Stimulated activated CD4-positive, alpha-beta T cell treated with anti-CD3 and anti-CD28 coated beads, Interleukin-15, amount 100 ng/mL, for 24 hours (primary cell): Measurements from ENCODE around the gene FRYL.
"Not testable (repeated sequence)": the region's sequence is repeated elsewhere in the genome, so short reads cannot be mapped to it uniquely, and the experiment has no call there.

Experiments used
- DNase-seq: peaks from one replicate; pipeline ENCODE4 v3.0.0-alpha.2; 2020

Gene FRYL

DNA sequence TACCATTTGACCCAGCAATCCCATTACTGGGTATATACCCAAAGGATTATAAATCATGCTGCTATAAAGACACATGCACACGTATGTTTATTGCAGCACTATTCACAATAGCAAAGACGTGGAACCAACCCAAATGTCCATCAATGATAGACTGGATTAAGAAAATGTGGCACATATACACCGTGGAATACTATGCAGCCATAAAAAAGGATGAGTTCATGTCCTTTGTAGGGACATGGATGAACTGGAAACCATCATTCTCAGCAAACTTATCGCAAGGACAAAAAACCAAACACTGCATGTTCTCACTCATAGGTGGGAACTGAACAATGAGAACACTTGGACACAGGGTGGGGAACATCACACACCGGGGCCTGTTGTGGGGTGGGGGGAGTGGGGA, 34.9 kb downstream of the FRYL start:
- DNase-seq, result not testable (repeated sequence)

GRCh38 chr4:48742412-48742811, 37.7 kb downstream of the FRYL start:
- DNase-seq, result no peak

GRCh38 chr4:48739560-48740019, 40.5 kb downstream of the FRYL start:
- DNase-seq, result no peak

DNA sequence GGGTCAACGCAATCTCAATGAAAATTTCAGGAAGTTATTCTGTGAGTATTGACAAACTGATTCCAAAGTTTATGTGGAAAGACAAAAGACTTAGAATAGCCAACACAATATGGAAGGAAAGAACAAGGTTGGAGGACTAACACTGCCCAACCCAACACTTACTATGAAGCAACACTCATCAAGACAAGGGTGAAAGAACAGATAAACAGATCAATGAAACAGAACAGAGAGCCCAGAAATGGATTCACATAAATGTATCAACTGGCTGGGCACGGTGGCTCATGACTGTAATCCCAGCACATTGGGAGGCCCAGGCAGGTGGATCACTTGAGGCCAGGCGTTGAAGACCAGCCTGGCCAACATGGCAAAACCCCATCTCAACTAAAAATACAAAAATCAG, 41.2 kb downstream of the FRYL start:
- no peak for DNase-seq

DNA sequence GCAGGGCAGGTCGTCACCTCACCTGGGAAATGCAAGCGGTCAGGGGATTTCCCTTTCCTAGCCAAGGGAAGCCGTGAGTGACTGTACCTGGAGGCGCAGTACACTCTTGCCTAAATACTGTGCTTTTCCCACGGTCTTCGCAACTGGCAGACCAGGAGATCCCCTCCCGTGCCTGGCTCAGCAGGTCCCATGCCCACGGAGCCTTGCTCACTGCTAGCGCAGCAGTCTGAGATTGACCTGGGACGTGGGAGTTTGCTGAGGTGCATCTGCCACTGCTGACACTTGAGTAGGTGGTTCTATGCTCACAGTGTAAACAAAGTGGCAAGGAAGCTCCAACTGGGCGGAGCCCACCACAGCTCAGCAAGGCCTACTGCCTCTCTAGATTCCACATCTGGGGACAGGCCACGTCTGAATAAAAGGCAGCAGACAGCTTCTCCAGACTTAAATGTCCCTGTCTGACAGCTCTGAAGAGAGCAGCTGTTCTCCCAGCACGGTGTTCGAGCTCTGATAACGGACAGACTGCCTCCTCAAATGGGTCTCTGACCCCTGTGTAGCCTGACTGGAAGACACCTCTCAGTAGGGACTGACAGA, 51.1 kb downstream of the FRYL start:
- peak; percentile 56 for DNase-seq

DNA sequence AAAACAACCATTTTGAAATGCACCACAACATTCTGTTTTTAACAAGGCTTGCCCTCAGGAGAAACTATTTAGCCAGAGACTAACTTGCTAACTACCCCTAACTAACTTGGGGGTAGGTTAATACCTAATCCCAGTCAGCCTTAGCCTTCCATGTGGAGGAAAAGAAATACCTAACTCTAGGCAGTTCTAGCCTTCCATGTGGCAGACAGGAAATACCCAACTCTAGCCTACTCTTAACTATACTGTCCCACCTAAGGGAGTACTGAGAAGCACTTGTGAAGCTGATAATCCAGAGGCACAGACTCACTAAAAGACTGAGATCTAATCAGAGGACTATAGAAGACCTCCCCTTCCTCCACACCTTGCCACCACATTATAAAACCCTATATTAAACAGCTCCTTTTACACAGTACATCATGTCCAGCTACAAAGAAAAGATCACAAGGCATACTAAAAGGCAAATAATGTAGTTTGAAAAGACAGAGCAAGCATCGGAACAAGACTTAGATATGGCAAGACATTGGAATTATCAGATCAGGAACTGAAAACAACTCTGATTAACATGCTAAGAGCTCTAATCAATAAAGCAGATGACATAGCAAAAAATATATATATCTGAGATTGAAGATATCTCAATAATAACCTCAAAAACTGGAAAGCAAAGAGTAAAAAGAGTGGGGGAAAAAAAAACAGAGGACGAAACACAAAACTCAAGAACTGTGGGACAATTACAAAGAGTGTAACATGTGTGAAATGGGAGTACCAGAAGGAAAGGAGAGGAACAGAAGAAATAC, 52.2 kb downstream of the FRYL start:
- no peak for DNase-seq

DNA sequence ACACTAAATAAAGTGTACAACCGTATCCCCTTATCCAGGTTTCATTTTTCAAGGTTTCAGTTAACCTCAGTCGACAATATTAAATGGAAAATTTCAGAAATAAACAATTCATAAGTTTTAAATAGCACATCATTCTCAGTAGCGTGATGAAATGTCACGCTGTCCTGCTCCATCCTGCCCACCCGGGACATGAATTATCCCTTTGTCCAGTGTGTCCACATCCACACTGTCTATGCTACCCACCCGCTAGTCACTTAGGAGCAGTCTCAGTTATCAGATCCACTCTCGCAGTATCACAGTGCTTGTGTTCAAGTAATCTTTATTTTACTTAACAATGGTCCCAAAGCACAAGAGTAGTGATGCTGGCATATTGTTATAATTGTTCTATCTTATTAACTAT, 54.7 kb downstream of the FRYL start:
- DNase-seq, result no peak

DNA sequence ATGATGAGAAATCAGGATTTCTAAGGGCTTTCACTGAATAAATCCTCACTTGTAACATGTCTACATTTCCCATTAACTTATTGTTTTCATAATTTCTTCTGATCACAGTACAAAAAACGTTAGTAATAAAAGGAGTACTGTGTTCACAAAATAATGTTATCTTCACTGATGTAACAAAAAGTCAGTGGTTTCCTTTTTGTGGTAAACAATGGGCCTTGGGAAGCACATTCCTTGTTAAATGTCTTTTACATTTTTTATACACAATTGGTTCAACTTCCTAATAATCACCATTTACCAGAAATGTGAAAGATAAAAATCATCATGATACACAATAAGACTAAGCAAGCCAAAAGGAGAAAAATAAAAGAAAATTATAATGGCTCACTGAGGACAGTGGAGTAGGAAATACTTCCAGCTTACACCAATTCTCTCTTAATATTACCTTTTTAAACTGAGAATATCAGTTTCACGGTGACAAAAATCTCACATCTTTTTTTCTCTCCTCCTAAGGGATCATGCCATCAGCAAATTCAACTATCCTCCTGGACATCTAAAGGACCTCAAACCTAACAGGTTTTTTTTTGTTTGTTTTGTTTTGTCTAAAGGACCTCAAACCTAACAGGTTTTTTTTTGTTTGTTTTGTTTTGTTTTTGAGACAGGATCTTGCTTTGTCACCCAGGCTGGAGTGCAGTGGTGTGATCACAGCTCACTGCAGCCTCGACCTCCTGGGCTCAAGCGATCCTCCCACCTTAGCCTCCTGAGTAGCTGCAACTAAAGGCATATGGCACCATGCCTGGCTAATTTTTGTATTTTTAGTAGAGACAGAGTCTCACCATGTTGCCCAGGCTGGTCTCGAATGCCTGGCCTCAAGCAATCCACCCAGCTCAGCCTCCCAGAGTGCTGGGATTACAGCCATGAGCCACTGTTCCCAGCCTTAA, 57.3 kb downstream of the FRYL start:
- DNase-seq, result no peak

DNA sequence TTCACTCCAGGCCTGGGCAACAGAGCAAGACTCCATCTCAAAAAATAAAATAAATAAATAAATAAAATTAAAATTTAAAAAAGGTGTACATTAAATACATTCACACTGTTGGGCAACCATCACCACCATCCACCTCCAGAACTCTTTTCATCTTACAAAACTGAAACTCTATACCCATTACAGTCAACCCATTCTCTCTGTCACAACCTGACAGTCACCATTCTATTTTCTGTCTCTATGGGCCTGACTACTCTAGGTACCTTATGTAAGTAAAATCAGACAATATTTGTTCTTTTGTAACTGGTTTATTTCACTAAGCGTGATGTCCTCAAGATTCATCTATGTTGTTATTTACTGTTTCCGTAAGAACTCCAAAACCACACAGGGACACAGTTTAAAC, 59.6 kb downstream of the FRYL start:
- no peak for DNase-seq

DNA sequence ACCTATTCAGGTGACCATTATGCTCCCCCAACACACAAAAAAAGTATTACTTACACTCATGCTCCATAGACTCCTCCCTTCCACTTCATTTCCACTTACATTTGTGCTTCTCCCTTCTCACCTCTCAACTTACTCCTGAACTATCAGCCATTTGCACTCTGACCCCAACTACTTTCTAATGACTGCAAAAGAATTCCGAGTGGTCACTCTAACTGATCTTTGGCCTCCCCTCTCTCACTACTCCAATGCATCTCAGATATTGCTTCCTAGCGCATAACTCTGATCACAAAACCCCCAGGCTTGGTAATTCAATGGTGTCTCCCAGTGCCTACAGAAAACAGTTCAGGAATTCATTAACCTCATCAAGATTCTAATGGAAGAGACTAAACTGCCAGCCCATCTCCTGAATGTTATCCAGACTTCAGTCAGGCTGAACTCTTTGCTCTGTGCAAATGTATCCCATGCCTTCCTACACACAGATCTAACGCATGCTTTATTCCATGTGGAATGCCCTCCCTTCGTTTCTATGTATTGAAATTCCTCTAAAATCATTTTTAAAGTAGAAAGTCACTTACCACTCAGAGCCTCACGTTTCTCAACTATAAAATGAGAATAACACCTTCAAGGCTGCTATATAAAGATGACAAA, 61.1 kb downstream of the FRYL start:
- no peak for DNase-seq

GRCh38 chr4:48716285-48716684, 63.8 kb downstream of the FRYL start:
- DNase-seq, result not testable (repeated sequence)

- DNase-seq, result no peak
These were observed 69.5 kb downstream of the FRYL start for GRCh38 chr4:48710446-48711209.

GRCh38 chr4:48709901-48710300, 70.2 kb downstream of the FRYL start:
- no peak for DNase-seq

DNA sequence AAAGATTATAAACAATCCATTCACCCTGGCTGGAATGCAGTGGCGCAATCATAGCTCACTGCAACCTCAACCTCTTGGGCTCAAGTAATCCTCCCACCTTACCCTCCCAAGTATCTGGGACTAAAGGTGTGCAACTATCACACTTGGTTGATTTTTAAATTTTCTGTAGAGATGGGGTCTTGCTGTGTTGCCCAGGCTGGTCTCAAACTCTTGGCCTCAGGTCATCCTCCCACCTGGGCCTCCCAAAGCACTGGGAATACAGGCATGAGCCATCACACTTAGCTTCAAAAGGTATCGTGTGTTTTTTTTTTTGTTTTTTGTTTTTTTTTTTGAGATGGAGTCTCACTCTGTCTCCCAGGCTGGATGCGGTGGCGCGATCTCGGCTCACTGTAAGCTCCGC, 71.5 kb downstream of the FRYL start:
- DNase-seq, result no peak

GRCh38 chr4:48706736-48707135, 73.3 kb downstream of the FRYL start:
- no peak for DNase-seq

GRCh38 chr4:48705609-48706008, 74.5 kb downstream of the FRYL start:
- no peak for DNase-seq

DNA sequence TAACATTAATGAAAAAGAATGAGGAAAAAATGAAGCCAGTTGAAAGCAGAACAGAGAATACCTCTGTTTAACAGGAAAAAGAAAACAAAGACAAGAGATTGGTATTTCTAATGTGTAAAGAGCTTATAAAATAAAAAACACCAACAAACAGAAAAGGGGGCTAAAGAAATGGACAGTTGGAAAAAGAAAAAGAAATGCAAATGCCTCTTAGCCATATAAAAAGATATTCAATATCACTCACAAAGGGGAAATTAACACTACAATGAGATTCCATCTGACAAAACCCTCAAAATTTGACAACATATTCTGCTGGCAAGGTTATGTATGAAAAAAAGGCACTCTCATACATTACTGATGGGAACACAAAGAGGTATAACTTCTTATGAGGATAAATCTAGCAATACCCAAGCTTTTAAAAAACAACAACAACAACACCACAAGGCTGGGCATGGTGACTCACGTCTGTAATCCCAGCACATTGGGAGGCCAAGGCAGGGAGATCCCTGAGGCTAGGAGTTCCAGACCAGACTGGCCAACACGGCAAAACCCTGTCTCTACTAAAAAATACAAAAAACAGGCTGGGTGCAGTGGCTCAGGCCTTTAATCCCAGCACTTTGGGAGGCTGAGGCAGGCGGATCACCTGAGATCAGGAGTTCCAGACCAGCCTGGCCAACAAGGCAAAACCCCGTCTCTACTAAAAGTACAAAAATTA, 75.8 kb downstream of the FRYL start:
- no peak for DNase-seq

- DNase-seq, result no peak
These were observed 80.6 kb downstream of the FRYL start for GRCh38 chr4:48699475-48699874.

GRCh38 chr4:48698029-48698971, 81.8 kb downstream of the FRYL start:
- no peak for DNase-seq

DNA sequence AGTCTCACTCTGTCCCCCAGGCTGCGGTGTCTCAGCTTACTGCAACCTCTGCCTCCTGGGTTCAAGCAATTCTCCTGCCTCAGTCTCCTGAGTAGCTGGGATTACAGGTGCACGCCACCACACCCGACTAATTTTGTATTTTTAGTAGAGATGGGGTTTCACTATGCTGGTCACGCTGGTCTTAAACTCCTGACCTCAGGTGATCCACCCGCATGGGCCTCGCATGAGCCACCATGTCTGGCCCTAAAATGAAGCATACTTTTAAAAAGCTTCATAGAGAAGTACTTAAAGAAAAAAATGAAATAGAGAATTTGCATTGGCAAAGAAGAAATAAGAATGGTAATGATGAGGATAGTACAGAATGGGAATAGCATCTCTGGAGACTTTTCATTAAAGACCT, 82.6 kb downstream of the FRYL start:
- DNase-seq, result not testable (repeated sequence)
